GM12878 (cell line): ENCODE results near the gene MMP3. TPM values are rescaled to one million over a fixed set of nuclear protein-coding genes. Genes with fewer than 3 reads are reported as not detected.

Source experiments
- ATAC-seq: fragments of 200-7000 bp; cut with Tn5 transposase; 3 replicates; pipeline ENCODE4 v1.9.1; 2020; ENCODE audit warnings: mild to moderate bottlenecking, moderate library complexity
- BruUV-seq: library from RNA; stranded (reverse); fragments of 400-500 nt; replicated peaks from 2 replicates; lab custom pipeline; 2021; lab: Mats Ljungman, UMichigan
- CTCF ChIA-PET: fragments of 300-600 bp; sonication (Branson Sonifier 250); formaldehyde crosslinking; extraction: SDS; loops from one replicate; lab custom pipeline; 2021; ENCODE audit warnings: inconsistent platforms; lab: Yijun Ruan, JAX
- POLR2A ChIA-PET: fragments of 350-600 bp; formaldehyde crosslinking; extraction: SDS; loops from one replicate; lab custom pipeline; 2021; ENCODE audit warnings: inconsistent platforms; lab: Charles Lee
- RAD21 ChIA-PET: fragments of 300-600 bp; sonication (Branson Sonifier 250); formaldehyde crosslinking; loops from one replicate; lab custom pipeline; 2023; ENCODE audit warnings: antibody characterized with exemption; ENCODE audit not compliant: unreplicated experiment; lab: Charles Lee
- SMC1A ChIA-PET: fragments of 300-600 bp; sonication (Branson Sonifier 250); formaldehyde crosslinking; loops from one replicate; lab custom pipeline; 2023; ENCODE audit not compliant: unreplicated experiment, uncharacterized antibody; lab: Charles Lee
- DNase-seq: peaks from one replicate; pipeline ENCODE4 v3.0.0-alpha.2; 2011; ENCODE audit warnings: low read depth, low spot score
- FAIRE-seq: peaks from 3 replicates; lab custom pipeline; 2011; peaks lifted over from hg19 to GRCh38; lab: Jason Lieb, UNC
- H2AFZ ChIP-seq: 2 replicates; pipeline ENCODE4 v1.6.0; 2011; ENCODE audit warnings: low read depth, low read length, control low read depth; ENCODE audit not compliant: control insufficient read depth
- H3K27ac ChIP-seq: 2 replicates; pipeline ENCODE4 v1.5.1; 2011; ENCODE audit warnings: control low read depth; ENCODE audit not compliant: control insufficient read depth, insufficient read depth
- H3K27me3 ChIP-seq, 2 experiments: replicated peaks in 1 of 2; 2 replicates each; pipeline versions ENCODE4 v1.6.0 to v1.6.1; 2011; ENCODE audit warnings: low read length in 1 of 2; ENCODE audit not compliant: control insufficient read depth in 2 of 2, insufficient read depth in 2 of 2
- H3K36me3 ChIP-seq, 2 experiments: 2 replicates each; pipeline ENCODE4 v1.5.1; 2011; ENCODE audit warnings: low read length in 1 of 2; ENCODE audit not compliant: control insufficient read depth in 2 of 2, insufficient read depth in 2 of 2
- H3K4me1 ChIP-seq: 2 replicates; pipeline ENCODE4 v1.6.1; 2011; ENCODE audit warnings: mild to moderate bottlenecking, low read length, moderate library complexity, mixed read lengths; ENCODE audit not compliant: control insufficient read depth, insufficient read depth
- H3K4me2 ChIP-seq: 2 replicates; pipeline ENCODE4 v1.6.0; 2011; ENCODE audit warnings: control low read depth; ENCODE audit not compliant: control insufficient read depth, insufficient read depth
- H3K4me3 ChIP-seq: fragments of 200-600 bp; sonication (generic); 2 replicates; pipeline ENCODE4 v1.5.1; 2016
- H3K79me2 ChIP-seq: 2 replicates; pipeline ENCODE4 v1.6.0; 2011; ENCODE audit warnings: low read length; ENCODE audit not compliant: control insufficient read depth, insufficient read depth
- H3K9ac ChIP-seq: 2 replicates; pipeline ENCODE4 v1.8.0; 2011; ENCODE audit warnings: low read length, control low read depth, mixed read lengths; ENCODE audit not compliant: control insufficient read depth, insufficient read depth
- H3K9me3 ChIP-seq: replicated peaks from 3 replicates; pipeline ENCODE4 v1.5.1; 2011; ENCODE audit warnings: mild to moderate bottlenecking, low read length; ENCODE audit not compliant: control insufficient read depth, insufficient read depth
- H4K20me1 ChIP-seq: 2 replicates; pipeline ENCODE4 v1.6.0; 2011; ENCODE audit not compliant: control insufficient read depth, insufficient read depth
- NBN ChIP-seq: fragments of 450-650 bp; IDR thresholded peaks from 2 replicates; pipeline ENCODE4 v1.6.1; 2016
- RAD21 ChIP-seq: IDR thresholded peaks from 2 replicates; pipeline ENCODE4 v1.6.1; 2011; ENCODE audit warnings: mild to moderate bottlenecking, low read depth, low read length, moderate library complexity; ENCODE audit not compliant: insufficient read depth
- SIX5 ChIP-seq: IDR thresholded peaks from 2 replicates; pipeline ENCODE4 v1.6.1; 2011; ENCODE audit warnings: mild to moderate bottlenecking, low read depth, low read length, moderate library complexity; ENCODE audit not compliant: severe bottlenecking
- SREBF1 ChIP-seq: IDR thresholded peaks from 2 replicates; pipeline ENCODE4 v1.6.1; 2012; ENCODE audit warnings: mild to moderate bottlenecking, low read length
- ZNF207 ChIP-seq: fragments of 450-650 bp; IDR thresholded peaks from 2 replicates; pipeline ENCODE4 v1.6.1; 2014; ENCODE audit warnings: antibody characterized with exemption, mild to moderate bottlenecking, borderline replicate concordance
- WGBS: methylation state at CpG from one replicate; pipeline ENCODE4 v1.1.6; 2016; ENCODE audit warnings: low lambda C conversion rate; ENCODE audit not compliant: insufficient replicate concordance, insufficient coverage; ENCODE audit errors: missing lambda C conversion rate; 5-methylcytosine and 5-hydroxymethylcytosine counted together
- in situ Hi-C: fragments of 300-500 bp; cut with MboI; formaldehyde crosslinking; loops from 9 replicates; pipeline ENCODE4 v1.14.3; 2018; ENCODE audit warnings: mixed read lengths
- intact Hi-C: fragments of 100-400 bp; cut with micrococcal nuclease; formaldehyde crosslinking; loops from one replicate; pipeline ENCODE4 v1.14.2; 2022; ENCODE audit not compliant: unreplicated experiment
- polyA plus RNA-seq, 11 experiments: library from polyadenylated mRNA; depleted of rRNA in 4 of 11; unstranded in 6 of 11; stranded (reverse) in 5 of 11; fragments of >200 nt; fragmentation: Nextera tagmentation in 4 of 11; fragmentation: Illumina TruSeq in 1 of 11; extraction: Ambion mirVana in 4 of 11; extraction: Trizol in 1 of 11; gene quantifications; 1 replicate in 1 of 11; 2 replicates in 10 of 11; pipeline versions ENCODE4 v1.2.1 to v1.2.3, GENCODE V29; 2011 to 2016; ENCODE audit warnings: inconsistent platforms in 2 of 11, missing spikeins in 2 of 11, low read depth in 1 of 11
- total RNA-seq, 4 experiments: library from RNA; depleted of rRNA in 3 of 4; stranded (reverse); fragments of >200 nt in 3 of 4; fragmentation: Illumina TruSeq in 1 of 4; extraction: Trizol in 1 of 4; gene quantifications; 2 replicates each; pipeline versions ENCODE4 v1.2.1 to v1.2.3, GENCODE V29; 2013 to 2021
- TF ChIP-seq, protein P1 (sequence below): fragments of 450-650 bp; IDR thresholded peaks from 2 replicates; pipeline ENCODE4 v1.6.1; 2017; ENCODE audit warnings: mild to moderate bottlenecking

MMP3 gene
- total and polyA plus RNA-seq, 10 of the 15 experiments (the other 5 are each of a cell fraction or from before 2014, with no cell fraction given): 0.02 to 1.2 TPM; not detected in 8

DNA sequence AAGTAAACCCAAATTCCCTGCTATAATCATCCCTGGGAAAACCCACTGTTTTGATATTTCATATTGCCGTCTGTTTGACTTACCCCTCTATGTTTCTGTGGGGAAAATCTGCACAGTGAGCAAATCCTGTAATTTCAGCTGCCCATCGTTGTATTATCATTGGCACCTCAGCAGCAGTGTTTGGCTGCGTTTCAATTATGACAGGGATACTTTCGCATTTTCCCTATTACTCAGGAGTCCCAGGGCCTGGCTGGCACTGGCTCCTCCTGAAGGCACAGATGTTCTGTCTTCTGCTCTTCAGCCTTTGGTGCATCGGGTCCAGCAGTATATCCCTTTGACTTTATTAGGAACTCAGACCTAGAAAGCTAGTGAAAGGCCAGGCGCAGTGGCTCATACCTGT is 43.6 kb upstream of the MMP3 start:
- Histone ChIP-seq H4K20me1 (no peaks in the 10 kb centered on the region), H3K27me3 (no peaks in the 10 kb centered on the region; a peak in 1 of 4 replicates), H3K27ac (no peak overlapping the region), H3K9me3 (no peaks in the 10 kb centered on the region), H3K4me1 (peaks cover 3% of the 10 kb centered on the region; the same call in 1 of the 2 replicates), H3K4me3 (no peak overlapping the region), H2AFZ (no peak overlapping the region), H3K4me2 (no peak overlapping the region), H3K36me3 (no peaks in the 10 kb centered on the region), H3K79me2 (no peaks in the 10 kb centered on the region), H3K9ac (no peak overlapping the region)
- no TSS peak for BruUV-seq
- intact Hi-C loops: no loop called here
- DNase-seq: no peak
- CTCF ChIA-PET: interaction anchor here (0.9 kb wide), 1 partner anchor 53 kb away, joined by 3 read pairs; no protein-coding TSS in a partner anchor
- POLR2A ChIA-PET: no interaction called here
- WGBS: 37% methylated on average over 5 of the region's 6 CpGs
- in situ Hi-C loops: no loop called here
- no peak for ATAC-seq
- TF ChIP-seq RAD21 (no peak), SREBF1 (no peak), ZNF207 (no peak), SIX5 (no peak), NBN (no peak)
- TF ChIP-seq, protein P1, sequence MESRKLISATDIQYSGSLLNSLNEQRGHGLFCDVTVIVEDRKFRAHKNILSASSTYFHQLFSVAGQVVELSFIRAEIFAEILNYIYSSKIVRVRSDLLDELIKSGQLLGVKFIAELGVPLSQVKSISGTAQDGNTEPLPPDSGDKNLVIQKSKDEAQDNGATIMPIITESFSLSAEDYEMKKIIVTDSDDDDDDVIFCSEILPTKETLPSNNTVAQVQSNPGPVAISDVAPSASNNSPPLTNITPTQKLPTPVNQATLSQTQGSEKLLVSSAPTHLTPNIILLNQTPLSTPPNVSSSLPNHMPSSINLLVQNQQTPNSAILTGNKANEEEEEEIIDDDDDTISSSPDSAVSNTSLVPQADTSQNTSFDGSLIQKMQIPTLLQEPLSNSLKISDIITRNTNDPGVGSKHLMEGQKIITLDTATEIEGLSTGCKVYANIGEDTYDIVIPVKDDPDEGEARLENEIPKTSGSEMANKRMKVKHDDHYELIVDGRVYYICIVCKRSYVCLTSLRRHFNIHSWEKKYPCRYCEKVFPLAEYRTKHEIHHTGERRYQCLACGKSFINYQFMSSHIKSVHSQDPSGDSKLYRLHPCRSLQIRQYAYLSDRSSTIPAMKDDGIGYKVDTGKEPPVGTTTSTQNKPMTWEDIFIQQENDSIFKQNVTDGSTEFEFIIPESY: no peak
- no peak for FAIRE-seq
- RAD21 ChIA-PET: interaction anchor here (0.6 kb wide), 1 partner anchor 57 kb away, joined by 3 read pairs; no protein-coding TSS in a partner anchor
- SMC1A ChIA-PET: no interaction called here
